Measurements from ENCODE around the gene PRSS8.

PRSS8 gene

DNA sequence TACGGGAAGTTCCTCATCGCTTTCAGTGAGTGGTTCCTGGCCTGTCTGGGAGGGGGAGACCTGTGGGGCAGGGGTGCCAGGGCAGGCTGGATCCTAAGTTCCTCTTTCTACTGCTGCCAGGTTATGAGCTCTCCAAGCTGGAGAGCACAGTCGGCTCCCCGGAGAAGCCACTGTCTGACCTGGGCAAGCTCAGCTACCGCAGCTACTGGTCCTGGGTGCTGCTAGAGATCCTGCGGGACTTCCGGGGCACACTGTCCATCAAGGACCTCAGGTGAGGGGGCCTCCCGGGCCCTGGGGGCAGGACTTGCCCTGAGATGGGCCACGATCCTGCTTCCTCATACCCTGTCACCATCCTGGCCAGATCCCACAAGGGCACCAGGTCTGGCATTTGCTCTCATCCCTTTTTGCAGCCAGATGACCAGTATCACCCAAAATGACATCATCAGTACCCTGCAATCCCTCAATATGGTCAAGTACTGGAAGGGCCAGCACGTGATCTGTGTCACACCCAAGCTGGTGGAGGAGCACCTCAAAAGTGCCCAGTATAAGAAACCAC is 5.1 kb downstream of the PRSS8 start:
- no peak for DNase-seq (ENCODE audit: extremely low read depth, low read depth)
- TF ChIP-seq, protein P1, sequence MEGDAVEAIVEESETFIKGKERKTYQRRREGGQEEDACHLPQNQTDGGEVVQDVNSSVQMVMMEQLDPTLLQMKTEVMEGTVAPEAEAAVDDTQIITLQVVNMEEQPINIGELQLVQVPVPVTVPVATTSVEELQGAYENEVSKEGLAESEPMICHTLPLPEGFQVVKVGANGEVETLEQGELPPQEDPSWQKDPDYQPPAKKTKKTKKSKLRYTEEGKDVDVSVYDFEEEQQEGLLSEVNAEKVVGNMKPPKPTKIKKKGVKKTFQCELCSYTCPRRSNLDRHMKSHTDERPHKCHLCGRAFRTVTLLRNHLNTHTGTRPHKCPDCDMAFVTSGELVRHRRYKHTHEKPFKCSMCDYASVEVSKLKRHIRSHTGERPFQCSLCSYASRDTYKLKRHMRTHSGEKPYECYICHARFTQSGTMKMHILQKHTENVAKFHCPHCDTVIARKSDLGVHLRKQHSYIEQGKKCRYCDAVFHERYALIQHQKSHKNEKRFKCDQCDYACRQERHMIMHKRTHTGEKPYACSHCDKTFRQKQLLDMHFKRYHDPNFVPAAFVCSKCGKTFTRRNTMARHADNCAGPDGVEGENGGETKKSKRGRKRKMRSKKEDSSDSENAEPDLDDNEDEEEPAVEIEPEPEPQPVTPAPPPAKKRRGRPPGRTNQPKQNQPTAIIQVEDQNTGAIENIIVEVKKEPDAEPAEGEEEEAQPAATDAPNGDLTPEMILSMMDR (IDR thresholded peaks at IDR 0.05; ENCODE audit: low read depth, low read length) = no peak

DNA sequence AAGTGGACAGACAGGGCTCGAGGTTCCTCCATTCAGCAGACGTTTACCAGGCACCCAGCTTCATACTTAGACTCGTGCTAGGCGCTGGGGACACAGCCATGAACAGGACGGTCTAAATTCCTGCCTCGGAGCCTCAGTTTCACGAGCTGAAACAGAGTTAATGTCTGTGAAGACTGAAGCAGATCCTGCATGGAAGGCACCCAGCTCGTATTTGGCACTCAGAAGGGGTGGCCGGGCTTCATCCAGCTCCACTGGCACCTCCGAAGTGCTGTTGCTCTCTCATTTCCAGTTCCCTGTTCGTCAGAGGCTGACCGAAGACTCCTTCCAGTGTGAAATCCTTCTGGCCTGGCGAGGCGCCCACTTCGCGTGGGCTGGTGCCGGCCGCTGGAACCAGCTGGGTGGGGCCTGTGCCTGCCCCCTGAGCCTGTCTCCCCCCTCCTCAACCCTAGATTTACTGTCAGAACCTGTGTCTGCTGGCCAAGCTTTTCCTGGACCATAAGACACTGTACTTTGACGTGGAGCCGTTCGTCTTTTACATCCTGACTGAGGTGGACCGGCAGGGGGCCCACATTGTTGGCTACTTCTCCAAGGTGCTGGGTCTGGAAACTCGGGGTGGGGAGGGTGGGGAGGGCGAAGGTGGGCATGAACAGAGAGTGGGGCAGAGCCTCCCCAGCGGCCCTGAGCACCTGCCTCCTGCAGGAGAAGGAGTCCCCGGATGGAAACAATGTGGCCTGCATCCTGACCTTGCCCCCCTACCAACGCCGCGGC is 5.8 kb downstream of the PRSS8 start:
- TF ChIP-seq, protein P1 (IDR thresholded peaks at IDR 0.05; ENCODE audit: low read depth, low read length) = no peak
- DNase-seq (ENCODE audit: extremely low read depth, low read depth) = no peak

DNA sequence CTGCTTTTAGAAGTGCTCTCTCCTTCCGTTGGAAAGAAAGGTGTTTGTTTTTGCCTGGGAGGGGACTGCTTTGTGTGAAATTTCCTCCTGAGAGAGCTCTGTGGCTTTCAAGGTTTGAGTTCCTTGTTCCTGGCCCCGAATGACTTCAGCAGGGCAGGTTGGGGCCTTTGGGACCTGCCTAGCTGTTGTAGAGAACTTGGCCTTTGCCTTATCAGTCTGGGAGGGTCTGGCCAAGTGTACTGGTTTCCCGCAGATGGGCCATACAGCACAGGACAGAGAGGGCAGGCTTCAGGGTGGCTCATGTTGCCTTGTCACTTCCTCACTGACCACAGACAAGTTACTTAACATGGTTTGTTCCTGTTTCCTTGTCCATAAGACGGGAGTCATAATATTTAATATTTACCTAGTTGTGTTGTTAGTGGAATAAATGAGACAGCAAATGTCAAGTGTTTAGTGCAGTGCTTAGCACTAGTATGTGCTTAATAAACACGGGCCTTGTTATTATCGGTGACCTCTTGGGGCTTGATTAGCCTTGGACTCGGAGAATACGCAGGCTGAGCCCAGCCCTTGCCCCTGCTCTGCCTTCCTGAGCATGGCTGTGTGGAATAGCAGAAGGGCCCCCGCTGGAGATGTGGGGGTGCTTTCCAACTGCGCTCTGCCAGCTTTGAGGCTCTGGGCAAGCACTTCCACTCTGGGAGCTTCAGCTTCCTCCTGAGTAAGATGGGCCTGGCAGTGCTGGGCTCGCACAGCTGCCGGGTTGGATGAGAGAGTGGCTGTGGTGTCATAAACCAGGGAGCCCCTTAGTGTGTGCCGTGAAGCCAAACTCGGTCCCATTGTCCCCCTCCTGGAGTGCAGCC is 6.6 kb downstream of the PRSS8 start:
- DNase-seq (ENCODE audit: extremely low read depth, low read depth) = no peak
- TF ChIP-seq, protein P1 (IDR thresholded peaks at IDR 0.05; ENCODE audit: low read depth, low read length) = no peak

DNA sequence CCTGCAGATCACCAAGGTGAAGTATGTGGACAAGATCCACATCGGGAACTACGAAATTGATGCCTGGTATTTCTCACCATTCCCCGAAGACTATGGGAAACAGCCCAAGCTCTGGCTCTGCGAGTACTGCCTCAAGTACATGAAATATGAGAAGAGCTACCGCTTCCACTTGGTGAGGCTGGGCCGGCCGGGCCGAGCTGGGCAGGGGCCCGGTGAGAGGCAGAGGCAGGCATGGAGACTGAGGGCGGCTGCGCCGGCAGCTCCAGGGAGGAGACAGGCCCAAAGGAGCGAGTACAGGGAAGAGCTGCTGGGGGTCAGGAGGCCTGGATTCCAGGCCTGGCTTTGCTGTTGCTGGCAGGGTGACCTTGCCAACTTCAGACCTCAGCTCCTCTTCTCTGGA is 8.3 kb downstream of the PRSS8 start:
- DNase-seq (ENCODE audit: extremely low read depth, low read depth) = no peak
- TF ChIP-seq, protein P1 (IDR thresholded peaks at IDR 0.05; ENCODE audit: low read depth, low read length) = no peak

DNA sequence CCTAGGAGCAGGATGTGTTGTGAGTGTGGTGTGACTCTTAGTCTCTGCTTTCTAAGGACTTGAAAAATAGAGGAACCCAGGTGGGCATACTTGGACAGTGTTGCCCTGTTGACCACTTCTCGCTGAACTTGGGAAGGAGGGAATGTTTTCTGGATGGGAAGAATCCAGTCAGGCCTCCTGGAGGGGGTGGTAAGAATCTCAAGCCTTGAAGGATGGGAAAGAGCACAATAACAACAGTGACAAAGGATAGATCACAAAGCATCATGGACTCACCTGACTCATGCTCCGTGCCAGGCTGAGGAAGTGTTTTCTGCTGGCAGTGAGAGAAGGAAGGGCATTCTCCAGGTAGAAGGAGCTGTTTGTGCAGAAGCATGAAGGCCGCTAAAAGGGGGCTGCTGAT is 9.7 kb downstream of the PRSS8 start:
- DNase-seq (ENCODE audit: extremely low read depth, low read depth) = no peak
- TF ChIP-seq, protein P1 (IDR thresholded peaks at IDR 0.05; ENCODE audit: low read depth, low read length) = no peak

DNA sequence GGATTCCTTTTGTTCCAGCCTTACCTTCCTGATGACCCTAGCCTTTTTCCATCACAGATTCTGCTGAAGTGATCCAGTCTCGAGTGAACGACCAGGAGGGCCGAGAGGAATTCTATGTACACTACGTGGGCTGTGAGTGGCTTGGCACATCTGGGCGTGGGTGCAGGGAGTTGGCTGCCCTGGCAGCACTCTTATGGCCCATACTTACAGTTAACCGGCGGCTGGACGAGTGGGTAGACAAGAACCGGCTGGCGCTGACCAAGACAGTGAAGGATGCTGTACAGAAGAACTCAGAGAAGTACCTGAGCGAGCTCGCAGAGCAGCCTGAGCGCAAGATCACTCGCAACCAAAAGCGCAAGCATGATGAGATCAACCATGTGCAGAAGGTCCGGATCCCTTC is 15.4 kb downstream of the PRSS8 start:
- no peak for DNase-seq (ENCODE audit: extremely low read depth, low read depth)
- TF ChIP-seq, protein P1 (IDR thresholded peaks at IDR 0.05; ENCODE audit: low read depth, low read length) = no peak

Data from AG09319 (cell line).